Left lung (tissue), 10 donors: Measurements from ENCODE around the gene CLNK. TPM values are rescaled to one million over a fixed set of nuclear protein-coding genes. Genes with fewer than 3 reads are reported as not detected.

Source experiments
- ATAC-seq: fragments of 200-7000 bp; cut with Tn5 transposase; one replicate; pipeline ENCODE4 v1.9.1; 2020; ENCODE audit warnings: moderate library complexity
- DNase-seq, 4 donors: peaks; one replicate each; pipeline ENCODE4 v3.0.0-alpha.2; 2013 to 2020
- H3K27ac ChIP-seq, 2 donors: fragments of 200-600 bp; sonication (generic) in 1 of 2; one replicate each; pipeline versions ENCODE4 v1.5.0 to v1.8.0; 2020 to 2021
- H3K27me3 ChIP-seq, 2 donors: fragments of 200-600 bp; sonication (generic) in 1 of 2; one replicate each; pipeline versions ENCODE4 v1.5.0 to v1.8.0; 2020 to 2021
- H3K36me3 ChIP-seq, 2 donors: fragments of 200-600 bp; sonication (generic) in 1 of 2; one replicate each; pipeline versions ENCODE4 v1.5.0 to v1.8.0; 2020 to 2021
- H3K4me1 ChIP-seq, 2 donors: fragments of 200-600 bp; one replicate each; pipeline ENCODE4 v1.8.0; 2021
- H3K4me3 ChIP-seq, 2 donors: fragments of 200-600 bp; sonication (generic) in 1 of 2; one replicate each; pipeline versions ENCODE4 v1.5.0 to v1.8.0; 2020 to 2021; ENCODE audit warnings: mild to moderate bottlenecking in 1 of 2
- H3K9me3 ChIP-seq, 2 donors: fragments of 200-600 bp; sonication (generic) in 1 of 2; one replicate each; pipeline versions ENCODE4 v1.5.0 to v1.8.0; 2020 to 2021
- intact Hi-C, 2 donors: fragments of 100-400 bp; cut with DNase I; formaldehyde crosslinking; loops; one replicate each; pipeline versions ENCODE4 v1.11.2 to v1.14.2; 2022
- polyA plus RNA-seq, 6 donors: library from polyadenylated mRNA; unstranded; fragments of 120-200 nt; gene quantifications; one replicate each; pipeline ENCODE4 v1.2.1, GENCODE V29; 2013; ENCODE audit not compliant: insufficient read length in 6 of 6
- total RNA-seq, 2 donors: library from RNA; stranded (reverse); fragmentation: NEBNext Ultra II Directional; extraction: Animal tissue kit (Norgen Biotek cat#: 25700); gene quantifications; one replicate each; pipeline ENCODE4 v1.2.1, GENCODE V29; 2021
- TF ChIP-seq, protein P1 (sequence below), 2 donors: fragments of 200-600 bp; sonication (generic) in 1 of 2; IDR thresholded peaks; one replicate each; pipeline versions ENCODE4 v1.5.0 to v1.8.0; 2021; ENCODE audit warnings: antibody characterized with exemption in 2 of 2
- donor health status: DM: no; HTN: yes; CAD: no.
- donor health status: DM: no; HTN: no; CAD: no.

CLNK gene
- total and polyA plus RNA-seq, 8 donors: 0.13 to 0.61 (median 0.31) TPM

GRCh38 chr4:10647846-10648245, 36.7 kb downstream of the CLNK start:
- ATAC-seq (no peak), DNase-seq (no peak)
- Histone ChIP-seq H3K36me3 (no peaks in the 10 kb centered on the region), H3K9me3 (no peaks in the 10 kb centered on the region), H3K4me3 (no peak overlapping the region), H3K27me3 (no peaks in the 10 kb centered on the region), H3K27ac (no peak overlapping the region), H3K4me1 (no peaks in the 10 kb centered on the region)
- intact Hi-C loops: no loop called here
- TF ChIP-seq, protein P1, sequence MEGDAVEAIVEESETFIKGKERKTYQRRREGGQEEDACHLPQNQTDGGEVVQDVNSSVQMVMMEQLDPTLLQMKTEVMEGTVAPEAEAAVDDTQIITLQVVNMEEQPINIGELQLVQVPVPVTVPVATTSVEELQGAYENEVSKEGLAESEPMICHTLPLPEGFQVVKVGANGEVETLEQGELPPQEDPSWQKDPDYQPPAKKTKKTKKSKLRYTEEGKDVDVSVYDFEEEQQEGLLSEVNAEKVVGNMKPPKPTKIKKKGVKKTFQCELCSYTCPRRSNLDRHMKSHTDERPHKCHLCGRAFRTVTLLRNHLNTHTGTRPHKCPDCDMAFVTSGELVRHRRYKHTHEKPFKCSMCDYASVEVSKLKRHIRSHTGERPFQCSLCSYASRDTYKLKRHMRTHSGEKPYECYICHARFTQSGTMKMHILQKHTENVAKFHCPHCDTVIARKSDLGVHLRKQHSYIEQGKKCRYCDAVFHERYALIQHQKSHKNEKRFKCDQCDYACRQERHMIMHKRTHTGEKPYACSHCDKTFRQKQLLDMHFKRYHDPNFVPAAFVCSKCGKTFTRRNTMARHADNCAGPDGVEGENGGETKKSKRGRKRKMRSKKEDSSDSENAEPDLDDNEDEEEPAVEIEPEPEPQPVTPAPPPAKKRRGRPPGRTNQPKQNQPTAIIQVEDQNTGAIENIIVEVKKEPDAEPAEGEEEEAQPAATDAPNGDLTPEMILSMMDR (IDR thresholded peaks at IDR 0.05): no peak

GRCh38 chr4:10643600-10644425, 40.8 kb downstream of the CLNK start:
- intact Hi-C loops: no loop called here

GRCh38 chr4:10640561-10641201, 43.9 kb downstream of the CLNK start:
- no peaks in the 10 kb centered on the region for H3K9me3 ChIP-seq
- ATAC-seq (peak; percentile 69), DNase-seq (peak in 2 of 4 donors; percentile 11 to 39)
- peaks cover 0 to 6% of the 10 kb centered on the region in 2 donors for H3K4me1 ChIP-seq
- H3K4me3 ChIP-seq: no peak overlapping the region
- H3K27me3 ChIP-seq: no peaks in the 10 kb centered on the region
- H3K36me3 ChIP-seq: no peaks in the 10 kb centered on the region
- TF ChIP-seq, protein P1 (IDR thresholded peaks at IDR 0.05): no peak
- intact Hi-C loops: no loop called here
- peak overlapping the region in 1 of 2 donors; percentile 37 for H3K27ac ChIP-seq

More at GRCh38 chr4:10643600-10644425, 40.8 kb downstream of the CLNK start:
- Histone ChIP-seq H3K36me3 (no peaks in the 10 kb centered on the region), H3K4me3 (no peak overlapping the region), H3K27me3 (no peaks in the 10 kb centered on the region), H3K4me1 (peaks cover 0 to 6% of the 10 kb centered on the region in 2 donors), H3K27ac (no peak overlapping the region), H3K9me3 (no peaks in the 10 kb centered on the region)
- ATAC-seq (no peak), DNase-seq (no peak)
- TF ChIP-seq, protein P1 (IDR thresholded peaks at IDR 0.05): no peak

DNA sequence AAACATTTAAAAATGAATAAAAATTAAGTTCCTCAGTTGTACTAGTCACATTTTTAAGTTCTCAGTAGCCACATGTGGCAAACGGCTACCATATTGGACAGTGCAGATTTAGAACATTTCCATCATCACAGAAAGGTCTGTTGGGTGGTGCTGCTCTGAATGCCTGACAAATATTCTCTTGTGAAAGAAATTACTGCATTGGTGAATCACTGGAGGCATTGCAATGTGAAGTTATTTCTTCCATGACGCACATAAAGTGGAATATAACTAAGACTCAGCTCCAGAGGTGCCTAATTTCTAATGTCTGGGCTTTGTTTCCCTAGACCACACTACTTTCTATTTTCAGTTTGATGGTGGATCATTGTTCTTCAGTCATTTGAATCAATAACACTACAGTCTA, 44.9 kb downstream of the CLNK start:
- peaks cover 0 to 6% of the 10 kb centered on the region in 2 donors for H3K4me1 ChIP-seq
- TF ChIP-seq, protein P1 (IDR thresholded peaks at IDR 0.05): no peak
- no peak overlapping the region for H3K27ac ChIP-seq
- ATAC-seq (no peak), DNase-seq (no peak)
- intact Hi-C loops: no loop called here
- H3K4me3 ChIP-seq: no peak overlapping the region
- no peaks in the 10 kb centered on the region for H3K9me3 ChIP-seq
- H3K36me3 ChIP-seq: no peaks in the 10 kb centered on the region
- H3K27me3 ChIP-seq: no peaks in the 10 kb centered on the region

DNA sequence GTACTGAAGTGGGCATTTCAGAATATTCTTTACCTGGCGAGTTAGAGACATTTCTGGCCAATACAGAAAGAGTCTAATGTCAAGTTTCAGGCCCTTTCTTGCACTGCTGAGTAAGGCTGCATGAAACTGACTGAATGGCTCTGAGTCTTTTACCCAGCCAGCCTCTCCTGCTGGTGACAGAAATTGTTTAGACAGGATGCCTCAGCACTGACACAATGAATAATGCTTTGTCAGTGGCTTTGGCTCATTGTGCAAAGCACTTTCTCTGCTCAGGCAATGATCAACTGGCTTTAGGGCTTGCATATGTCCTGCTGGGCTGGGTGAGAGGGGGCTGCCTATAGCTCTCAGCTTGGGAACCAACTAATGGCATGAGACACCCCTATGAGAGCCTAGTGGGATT, 45.5 kb downstream of the CLNK start:
- Histone ChIP-seq H3K36me3 (no peaks in the 10 kb centered on the region), H3K27me3 (no peaks in the 10 kb centered on the region), H3K4me1 (peaks cover 0 to 6% of the 10 kb centered on the region in 2 donors), H3K27ac (no peak overlapping the region), H3K4me3 (no peak overlapping the region), H3K9me3 (no peaks in the 10 kb centered on the region)
- ATAC-seq (no peak), DNase-seq (no peak)
- TF ChIP-seq, protein P1 (IDR thresholded peaks at IDR 0.05): no peak
- intact Hi-C loops: no loop called here
